HG03196 (cell line): ENCODE data around the gene VANGL1.

Experiments used
- ATAC-seq: cut with Tn5 transposase; IDR thresholded peaks from one replicate; pipeline ENCODE4 v1.9.1; 2021; ENCODE audit not compliant: unreplicated experiment

VANGL1 gene

DNA sequence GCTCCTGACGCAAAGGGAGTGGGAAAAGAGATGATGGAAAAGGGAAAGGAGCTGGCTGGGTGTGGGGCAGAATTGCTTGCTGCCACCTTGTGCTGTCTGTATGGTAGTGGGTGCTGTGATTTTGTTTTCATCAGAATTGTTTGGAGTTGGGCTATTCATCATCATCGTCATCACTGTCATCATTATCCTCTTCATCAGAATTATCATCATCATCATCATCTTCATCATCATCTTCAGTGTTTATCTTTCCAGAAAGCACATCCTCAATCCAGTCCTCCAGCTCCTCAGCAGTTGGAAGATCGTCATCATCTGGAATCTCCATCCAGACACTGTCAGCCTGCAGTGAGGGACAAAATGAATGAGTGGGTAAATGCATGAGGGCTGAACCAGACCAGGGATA lies 59.3 kb downstream of the VANGL1 start:
- no peak for ATAC-seq

DNA sequence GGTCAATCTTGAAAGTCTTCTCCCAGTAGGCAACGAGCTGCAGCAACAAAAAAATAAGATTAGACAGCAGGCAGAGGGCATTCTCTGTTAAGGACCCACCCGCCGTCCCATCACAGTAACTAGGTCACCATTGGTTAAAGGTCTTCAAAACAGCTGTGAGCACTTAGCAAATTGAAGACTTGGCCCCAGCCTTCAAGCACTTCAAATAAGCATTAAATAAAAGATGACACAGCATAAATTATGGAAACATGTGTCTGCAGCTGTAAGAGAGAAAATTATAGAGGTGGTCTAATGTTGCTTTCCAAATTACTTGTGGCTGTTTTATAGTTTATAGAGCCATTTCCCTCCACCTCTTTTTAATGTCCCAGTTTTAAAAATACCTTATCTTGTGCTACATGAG lies 61.2 kb downstream of the VANGL1 start:
- no peak for ATAC-seq

DNA sequence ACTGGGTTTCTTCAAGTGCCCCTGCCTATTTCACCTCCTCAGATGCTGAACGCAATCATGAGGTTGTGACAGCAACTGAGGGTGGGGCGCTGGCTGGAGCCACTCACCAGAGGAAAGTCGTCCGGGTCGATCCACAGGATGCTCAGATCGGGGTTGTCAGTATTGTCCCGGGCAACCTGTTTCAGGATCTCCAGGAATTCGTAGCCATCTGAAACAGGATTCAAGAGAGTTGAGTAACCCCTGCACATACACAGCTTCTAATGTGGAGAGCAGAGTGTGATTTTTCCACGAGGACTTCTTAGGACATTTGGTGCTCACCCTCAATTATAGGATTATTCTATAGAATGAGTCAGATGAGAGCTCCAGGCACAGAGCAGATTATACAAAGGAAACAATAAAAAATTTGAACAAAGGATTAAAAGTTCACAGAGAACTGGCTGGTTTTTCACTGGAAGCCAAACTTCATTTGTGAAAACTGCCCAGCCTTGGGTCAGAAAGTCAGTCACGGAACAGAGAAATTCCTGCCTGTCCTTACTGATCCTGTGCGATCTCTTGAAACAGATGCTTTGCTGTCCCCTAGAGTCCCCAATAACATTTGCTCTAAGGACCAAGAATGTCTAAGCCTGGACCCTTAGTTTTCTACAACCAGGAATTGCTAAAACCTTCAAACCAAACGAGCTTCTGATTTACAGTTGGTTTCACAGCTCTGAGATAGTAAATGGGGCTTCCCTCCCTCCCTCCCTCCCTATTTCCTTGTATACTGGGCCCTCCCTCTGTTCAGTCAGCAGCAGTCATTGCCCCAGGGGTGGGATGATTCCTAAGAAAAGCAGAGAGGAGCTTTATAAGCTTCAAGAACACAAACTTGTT lies 63.5 kb downstream of the VANGL1 start:
- no peak for ATAC-seq

DNA sequence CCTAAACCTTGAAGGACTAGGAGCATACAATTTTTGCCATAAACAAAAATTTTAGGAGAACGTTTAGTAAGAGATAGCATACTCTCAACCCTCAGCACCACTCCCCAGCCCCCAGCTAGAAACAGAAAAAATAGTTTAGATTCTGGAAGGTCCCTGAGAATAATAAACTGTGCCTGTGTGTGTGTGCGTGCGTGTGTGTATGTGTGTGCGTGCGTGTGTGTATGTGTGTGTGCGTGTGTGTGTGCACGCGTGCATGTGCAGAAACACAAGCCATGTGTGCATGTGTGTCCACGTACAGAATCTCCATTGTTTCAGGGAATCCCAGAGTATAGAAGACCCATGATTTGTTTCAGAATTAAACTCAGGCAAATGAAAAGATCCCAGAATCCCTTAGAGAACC lies 64.2 kb downstream of the VANGL1 start:
- no peak for ATAC-seq

DNA sequence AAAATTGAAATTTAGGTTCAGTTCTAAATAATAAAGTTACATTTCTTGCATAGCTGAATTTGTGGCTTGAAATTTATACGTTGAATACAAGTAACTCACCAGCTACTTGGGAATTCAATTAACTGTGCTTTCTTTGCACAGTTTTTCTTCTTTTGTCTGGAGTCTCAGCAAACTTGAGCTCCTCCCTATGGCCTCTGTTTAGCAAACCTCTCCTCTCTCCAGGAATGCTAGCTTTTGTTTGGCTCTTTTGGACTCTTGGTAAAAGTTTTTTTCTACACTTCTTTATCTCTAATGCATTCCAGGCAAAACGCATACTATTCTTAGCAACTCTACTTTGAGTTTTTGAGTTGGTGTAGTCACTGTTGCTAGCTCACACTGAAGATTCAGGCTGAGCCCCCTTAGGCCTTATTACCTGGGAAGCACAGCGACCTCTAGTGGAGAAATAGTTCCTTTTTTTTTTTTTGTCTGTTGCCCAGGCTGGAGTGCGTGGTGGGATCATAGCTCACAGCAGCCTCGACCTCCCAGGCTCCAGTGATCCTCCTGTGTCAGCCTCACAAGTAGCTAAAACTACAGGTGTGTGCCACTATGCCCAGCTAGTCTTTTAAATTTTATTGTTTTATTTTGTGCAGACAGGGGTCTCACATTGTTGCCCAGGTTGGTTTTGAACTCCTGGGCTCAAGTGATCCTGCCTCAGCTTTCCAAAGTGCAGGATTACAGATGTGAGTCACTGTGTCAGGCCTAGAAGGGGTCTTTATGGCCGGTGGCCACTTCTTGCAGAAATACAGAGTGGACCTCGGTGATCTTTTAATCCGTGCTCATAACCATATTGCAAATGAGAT lies 65.0 kb downstream of the VANGL1 start:
- ATAC-seq: no peak

DNA sequence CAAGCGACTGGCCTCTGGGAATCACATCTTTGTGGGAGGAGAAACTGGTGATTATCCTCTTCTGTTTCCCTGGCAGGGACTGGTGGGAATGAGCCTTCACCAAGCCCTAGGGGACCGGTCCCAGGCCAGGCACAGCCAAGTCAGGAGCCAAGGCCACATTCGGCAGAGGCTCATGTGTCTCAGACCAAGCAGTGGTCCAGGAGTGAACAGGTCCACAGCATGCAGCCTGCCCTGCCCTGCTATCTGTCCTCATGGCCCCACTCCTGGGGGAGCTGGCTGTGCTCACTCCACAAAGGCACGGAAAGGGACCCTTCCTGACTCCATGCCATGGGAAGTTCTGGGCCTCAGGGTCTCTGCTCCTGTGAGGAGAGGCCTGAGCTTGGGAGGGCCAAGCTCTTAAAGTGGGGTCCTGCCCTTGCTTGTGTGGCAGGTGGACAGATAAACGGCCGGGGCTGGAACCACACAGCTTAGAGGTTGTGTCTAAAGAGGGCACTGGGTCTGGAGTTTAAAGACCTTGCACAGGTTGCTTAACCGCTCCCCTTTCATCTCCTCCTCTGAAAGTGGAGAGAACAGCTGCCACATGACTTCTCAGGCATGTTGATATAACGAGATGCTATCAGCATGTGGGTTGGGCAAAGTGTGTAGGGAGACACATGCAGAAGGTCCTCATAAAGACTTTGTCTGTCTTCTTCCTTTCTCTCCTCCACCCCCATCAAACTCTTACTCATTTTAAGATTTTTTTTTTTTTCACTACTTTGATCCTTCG lies 69.3 kb downstream of the VANGL1 start:
- no peak for ATAC-seq

DNA sequence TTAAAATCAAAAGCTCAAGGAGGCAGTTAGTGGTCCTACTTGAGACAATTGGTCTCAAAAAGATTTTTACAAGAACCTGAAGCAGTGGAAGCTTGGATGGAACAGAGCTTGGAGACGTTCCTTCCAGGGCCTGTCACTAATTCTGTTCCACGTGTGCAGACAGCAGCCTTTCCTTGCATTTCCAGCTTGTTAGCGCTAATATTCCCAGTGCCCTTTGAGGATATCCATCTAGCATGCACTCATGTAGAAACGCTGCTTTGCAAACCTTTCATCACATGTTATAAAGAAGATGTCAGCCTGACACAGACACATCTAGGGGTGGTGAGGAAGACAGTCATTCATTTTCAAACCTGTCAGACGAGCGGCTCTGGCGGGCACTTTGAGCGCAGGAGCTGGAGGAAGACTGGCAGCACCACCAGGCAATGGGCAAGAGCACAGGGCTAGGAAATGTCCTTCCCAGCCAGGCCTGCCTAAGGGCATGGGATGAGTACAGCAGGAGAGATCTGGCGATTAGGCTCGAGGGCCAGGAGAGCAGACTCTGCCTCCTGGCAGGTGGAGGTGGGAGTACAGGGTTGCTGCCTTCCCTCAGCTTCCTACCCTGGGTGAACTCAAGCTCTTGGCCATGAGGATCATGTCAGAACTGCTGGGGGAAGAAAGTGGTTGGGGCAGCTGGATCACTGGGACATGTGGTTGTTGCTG lies 71.3 kb downstream of the VANGL1 start:
- no peak for ATAC-seq

DNA sequence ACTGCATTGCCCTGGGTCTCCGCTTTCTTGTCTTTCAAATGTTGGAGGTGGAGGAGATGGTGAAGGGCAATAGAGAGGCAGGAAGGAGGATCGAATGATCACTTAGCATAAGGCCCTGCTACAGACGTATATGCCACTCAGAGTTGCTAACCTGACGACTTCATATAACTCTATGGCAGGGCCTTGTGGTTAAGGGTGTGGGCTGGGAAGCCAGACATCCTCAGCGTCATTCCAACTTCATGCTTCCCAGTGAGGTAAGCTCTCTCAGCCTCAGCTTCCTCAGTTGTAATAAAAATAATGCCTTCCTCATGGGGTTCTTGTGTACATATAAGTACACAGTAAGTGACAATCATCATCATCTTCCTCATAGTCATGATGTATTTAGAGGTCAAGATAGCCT lies 72.1 kb downstream of the VANGL1 start:
- ATAC-seq: no peak

DNA sequence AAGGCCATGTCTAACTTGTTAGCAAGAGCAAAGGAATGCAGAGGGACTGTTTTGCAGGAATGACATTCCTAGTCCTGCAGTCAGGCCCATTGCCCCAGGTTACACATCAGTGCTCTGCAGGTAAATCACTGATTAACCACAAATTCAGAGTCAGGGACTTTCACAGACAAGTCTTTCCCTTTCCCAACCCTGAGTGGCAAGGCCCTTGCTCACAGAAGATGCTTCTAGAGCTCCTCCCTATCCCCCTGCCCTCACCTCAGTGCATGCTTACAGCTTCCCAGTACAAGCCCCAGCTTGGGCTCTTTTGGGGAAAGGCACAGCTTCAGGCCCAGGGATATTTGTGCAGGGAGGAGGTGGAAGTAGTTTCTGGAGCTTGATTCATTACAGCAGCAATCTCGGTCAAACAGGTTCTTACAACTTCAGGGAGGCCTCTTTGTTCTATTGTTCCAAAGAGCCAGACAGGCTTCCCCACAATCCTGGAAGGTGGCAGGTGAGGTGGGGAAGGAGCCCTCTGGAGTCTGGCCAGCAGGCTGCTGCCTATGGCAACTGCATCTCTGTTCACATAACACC lies 72.9 kb downstream of the VANGL1 start:
- no peak for ATAC-seq

DNA sequence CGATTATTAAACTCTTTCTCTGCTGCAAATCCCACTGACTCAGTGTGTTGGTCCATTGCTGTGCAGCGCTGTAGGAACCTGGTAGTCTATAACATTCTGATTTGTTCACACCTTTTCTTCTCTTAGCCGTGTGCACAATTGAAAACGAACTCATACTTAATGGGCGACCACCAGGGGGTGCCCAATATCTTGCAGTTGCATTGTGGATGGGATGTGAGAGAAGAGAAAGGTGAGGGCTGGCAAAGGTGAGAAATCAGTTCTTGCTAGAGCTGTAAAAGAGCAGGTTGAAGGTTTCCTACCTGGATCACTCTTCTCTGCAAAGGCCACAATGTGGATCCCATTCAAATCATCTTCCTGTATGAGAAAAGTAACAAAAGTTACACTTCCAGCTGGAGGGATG lies 75.8 kb downstream of the VANGL1 start:
- ATAC-seq: no peak

DNA sequence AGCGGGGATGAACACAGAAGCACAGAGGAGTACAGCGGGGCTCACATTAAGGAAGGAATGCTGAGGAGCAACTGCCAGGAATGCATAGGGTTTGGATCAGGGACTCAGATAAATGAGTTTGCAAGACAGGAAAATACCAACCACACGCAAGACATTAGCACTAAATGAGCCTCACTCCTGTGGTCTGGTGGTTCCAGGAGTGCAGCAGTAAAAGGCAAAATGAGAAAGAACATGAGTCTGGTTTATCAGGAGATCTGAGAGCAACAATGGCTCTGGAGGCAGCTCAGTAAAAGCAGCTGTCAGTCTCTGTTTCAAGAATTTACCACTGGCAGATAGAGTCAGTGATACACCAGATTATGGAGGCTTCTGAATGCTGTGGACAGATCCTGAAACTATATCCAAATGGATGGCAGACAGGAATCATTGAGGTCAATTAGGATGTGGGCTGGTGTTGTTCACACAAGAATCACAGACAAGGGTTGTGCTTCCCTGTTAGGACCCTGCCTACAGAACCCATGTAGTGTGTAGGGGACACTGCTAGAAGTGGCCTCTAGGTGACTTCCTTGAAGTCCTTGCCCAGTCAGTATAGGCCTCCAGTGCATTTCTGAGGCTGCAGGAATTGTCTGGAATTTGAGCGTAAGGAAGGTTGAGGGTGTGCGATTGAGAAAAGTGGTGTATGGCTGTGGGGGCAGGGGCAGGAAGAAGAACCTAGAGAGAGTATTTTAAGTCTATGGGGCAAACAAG lies 76.4 kb downstream of the VANGL1 start:
- no peak for ATAC-seq

DNA sequence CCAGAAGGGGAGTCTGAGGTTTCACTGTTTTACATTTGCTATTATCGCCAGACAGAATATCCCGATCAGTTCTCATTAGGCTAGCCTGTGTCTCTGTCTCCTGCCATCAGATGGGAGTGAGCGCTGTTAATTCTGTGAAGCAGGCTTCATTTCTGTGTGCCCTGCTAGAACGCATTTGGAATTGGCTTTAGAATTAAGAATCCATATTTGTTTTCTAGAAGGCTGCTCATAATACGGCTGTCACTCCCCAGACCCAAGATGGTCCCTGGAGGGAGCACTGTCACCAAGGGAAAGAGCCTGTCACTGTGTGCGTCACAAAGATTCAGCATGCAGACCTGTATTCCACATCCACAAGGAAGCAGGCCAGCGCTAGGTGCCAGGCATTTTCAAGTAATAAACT lies 77.5 kb downstream of the VANGL1 start:
- no peak for ATAC-seq

DNA sequence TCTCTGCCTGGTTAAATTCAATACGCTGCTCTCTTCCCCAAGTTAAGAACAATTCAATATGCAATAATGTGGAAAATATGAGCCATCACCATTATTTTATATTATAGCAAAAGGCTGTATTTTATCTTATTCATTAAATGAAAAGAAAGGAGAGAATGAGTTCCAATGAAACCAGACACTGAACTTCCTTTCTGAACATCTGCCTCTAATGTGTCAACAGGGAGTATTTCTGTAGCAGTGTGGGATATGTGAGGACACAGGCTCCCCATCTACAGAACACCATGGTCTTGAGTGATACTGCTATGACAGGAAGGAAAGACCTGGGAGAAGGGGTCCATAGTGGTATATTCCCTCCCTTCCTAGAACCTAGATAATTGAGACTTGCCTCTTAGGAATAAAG lies 80.5 kb downstream of the VANGL1 start:
- no peak for ATAC-seq

DNA sequence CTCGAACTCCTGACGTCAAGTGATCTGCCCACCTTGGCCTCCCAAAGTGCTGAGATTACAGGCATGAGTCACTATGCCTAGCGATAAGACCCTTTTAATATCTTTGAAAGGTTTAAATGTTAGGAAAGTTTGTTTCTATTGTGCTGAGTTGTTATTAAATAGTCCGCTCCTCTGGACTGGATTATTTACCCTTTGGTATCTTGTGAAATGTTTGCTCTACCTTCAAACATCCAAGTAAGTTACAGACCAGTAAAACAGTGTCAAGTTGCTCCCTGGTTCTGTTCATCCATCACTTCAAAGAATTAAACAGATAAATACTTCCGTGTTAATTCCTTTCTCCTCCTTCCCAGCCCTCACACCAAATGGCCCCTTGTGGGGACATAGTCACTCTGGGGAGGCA lies 82.0 kb downstream of the VANGL1 start:
- no peak for ATAC-seq

DNA sequence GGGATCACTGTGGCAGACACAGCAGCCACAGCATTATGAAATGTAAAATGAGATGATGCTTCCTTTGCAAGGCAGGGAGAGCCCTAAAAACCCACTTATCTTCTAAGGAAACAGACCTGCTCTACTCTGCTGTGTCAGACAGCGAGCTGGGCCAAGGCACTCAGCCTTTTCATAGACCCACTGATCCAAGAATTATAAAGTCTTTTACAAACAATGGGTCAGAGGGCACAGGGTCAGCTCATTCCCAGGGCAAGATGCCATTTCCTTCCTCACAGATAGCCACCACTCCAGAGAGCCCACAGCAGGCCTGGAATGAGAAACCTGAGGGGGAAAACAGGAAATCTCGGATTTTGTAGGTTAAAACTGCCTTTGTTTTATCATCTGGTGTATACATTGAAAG lies 83.8 kb downstream of the VANGL1 start:
- no peak for ATAC-seq

DNA sequence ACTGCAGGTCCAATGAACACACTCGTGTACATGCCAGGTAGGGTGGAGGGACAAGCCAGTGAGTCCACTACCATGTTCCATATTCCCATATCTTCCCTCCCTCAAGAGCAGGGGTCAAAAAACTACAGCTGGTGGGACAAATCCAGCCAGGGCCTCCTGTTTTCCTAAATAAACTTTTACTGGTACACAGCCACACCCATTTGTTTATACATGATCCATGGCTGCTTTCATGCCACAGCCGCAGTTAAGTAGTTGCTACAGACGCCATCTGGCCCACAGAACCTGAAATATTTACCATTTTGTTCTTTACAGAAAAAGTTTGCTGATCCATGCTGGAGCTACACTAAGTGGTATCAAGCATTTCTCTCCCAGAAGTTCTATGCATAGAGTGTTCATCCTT lies 84.4 kb downstream of the VANGL1 start:
- ATAC-seq: no peak

DNA sequence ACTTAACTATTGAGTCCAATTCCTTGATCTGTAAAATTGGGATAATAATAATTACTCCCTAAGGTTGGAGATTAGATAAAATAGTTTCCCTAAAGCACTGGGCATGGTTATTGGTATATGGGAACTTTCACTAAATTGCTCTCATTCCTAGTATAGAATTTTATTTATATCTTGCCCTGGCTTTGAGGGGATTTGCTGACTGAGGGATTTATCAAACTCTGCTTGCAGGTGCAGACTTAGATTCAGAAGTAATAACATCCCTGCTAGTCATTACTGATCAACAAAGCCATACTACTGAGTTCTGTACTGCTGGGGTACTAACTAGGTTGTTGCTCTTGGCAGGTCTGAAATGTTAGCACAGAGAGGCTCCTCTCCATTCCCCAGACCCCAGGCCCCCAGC lies 84.8 kb downstream of the VANGL1 start:
- ATAC-seq: no peak

DNA sequence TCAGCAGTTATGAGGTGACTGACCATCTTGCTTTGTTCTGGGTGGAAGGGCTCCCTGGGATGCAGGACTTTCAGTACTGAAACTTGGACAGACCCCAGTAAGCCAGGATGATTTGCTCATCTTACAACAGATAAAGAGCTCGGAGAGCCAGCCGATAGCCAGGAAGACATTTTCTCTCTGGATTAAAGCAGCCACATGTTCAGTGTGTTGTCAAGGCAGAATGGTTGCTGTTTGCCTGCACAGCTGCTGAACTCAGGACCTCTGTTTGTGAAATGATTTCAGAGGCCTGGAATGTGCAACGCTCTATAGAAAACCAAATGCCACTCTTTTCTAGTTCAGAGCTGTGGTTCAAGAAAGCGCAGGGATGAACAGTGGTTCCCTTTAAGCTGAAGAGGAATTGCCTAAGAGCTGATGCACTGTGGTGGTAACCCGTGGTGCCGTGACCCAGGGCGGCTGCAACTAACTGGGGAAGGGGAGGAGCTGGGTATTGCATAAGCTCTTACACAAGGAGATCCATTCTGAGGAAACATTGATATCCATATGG lies 86.0 kb downstream of the VANGL1 start:
- ATAC-seq: no peak

DNA sequence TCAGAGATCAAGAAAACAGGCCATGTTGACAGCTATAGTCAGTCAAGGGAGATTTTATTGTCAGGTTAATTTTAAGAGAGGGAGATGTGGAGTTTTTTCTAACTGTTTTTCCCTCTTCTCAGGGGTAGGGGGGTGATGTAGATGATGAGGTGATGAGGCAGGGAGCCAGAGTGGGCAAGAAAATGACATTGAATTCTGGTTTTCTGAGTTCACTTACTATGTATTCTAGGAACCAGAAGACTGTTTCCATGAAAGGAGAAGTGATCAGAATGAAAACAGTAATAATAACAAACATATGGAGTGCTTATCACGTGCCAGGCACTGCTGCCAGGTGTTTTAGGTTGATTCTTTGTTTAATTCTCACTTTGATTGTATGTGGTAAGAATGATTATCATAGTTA lies 86.6 kb downstream of the VANGL1 start:
- ATAC-seq: no peak

DNA sequence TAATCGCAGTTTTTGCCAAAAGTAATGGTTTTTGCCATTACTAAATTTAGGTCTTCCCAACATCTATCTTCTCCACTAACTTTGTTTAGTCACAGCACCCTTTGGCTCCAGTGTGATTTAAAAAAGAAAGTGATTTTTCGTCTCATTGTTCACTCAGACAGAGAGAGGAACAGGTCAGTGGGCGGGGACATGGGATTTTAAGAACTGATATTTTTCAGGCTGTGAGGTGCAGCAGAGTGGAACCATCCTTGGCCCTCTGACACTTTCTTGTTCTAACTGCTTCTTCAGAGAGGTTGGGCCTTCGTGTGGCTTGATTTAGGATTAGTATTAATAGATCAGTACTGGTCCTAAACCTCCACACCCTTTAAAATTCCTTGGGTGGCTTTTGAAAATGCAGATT lies 88.0 kb downstream of the VANGL1 start:
- peak; percentile 74 for ATAC-seq
